IPS-15b (cell line): ENCODE measurements around the gene SLC25A48.

Source experiments
- H3K27me3 ChIP-seq: one replicate; pipeline ENCODE4 v1.6.1; 2013; ENCODE audit warnings: low read length; ENCODE audit not compliant: control insufficient read depth, insufficient read depth
- H3K36me3 ChIP-seq: one replicate; pipeline ENCODE4 v1.6.1; 2013; ENCODE audit warnings: low read length; ENCODE audit not compliant: control insufficient read depth, insufficient read depth
- H3K4me1 ChIP-seq: one replicate; pipeline ENCODE4 v1.6.1; 2013; ENCODE audit warnings: mild to moderate bottlenecking, low read length; ENCODE audit not compliant: control insufficient read depth, insufficient read depth
- H3K4me3 ChIP-seq: one replicate; pipeline ENCODE4 v1.5.1; 2013; ENCODE audit warnings: low read depth, low read length
- H3K9ac ChIP-seq: one replicate; pipeline ENCODE4 v1.6.1; 2013; ENCODE audit warnings: low read depth, mild to moderate bottlenecking, low read length
- H3K9me3 ChIP-seq: one replicate; pipeline ENCODE4 v1.6.1; 2013; ENCODE audit warnings: mild to moderate bottlenecking, low read length; ENCODE audit not compliant: control insufficient read depth, insufficient read depth

Gene SLC25A48

DNA sequence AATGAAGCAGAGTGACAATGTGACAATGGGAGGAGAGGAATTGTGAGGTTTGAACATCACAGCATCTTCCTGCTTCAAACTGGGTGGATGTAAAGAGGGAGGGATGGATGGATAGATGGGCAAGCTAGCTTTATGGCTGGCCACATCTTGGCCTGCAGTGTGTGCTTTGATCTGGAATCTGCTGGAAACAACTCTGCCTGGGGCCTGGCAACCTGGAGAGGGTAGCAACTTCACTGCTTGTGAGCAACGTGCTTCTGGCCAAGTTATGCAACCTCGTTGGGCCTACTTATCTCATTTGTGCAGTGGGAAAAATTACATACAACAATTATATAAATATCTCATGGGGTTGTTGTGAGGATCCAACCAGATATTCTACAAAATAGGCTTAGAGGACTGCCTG, 55.8 kb downstream of the SLC25A48 start:
- peaks cover 4% of the 10 kb centered on the region for H3K4me1 ChIP-seq
- H3K36me3 ChIP-seq, result no peaks in the 10 kb centered on the region
- peaks cover 18% of the 10 kb centered on the region for H3K27me3 ChIP-seq
- H3K9me3 ChIP-seq, result no peaks in the 10 kb centered on the region
- no peak overlapping the region for H3K4me3 ChIP-seq
- H3K9ac ChIP-seq, result no peak overlapping the region

DNA sequence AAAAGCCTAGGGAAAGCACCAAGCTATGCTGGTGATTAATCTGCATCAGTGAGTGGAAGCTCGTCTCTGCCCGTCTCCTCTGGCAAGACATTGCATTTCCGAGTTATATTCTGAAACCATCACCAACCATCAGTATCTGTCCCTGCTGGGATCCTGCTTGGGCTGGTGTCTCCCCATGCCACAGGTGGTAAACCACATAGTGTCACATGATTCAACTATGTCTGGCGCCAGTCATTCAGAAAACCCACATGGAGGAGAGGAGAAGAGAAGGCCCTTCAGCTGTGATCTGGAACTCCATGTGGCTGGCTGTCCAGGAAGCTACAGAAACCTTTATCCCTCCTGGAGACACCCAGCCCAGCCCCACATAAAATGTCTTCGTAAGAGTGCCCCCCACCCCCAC, 56.4 kb downstream of the SLC25A48 start:
- no peaks in the 10 kb centered on the region for H3K36me3 ChIP-seq
- H3K9ac ChIP-seq, result no peak overlapping the region
- no peaks in the 10 kb centered on the region for H3K9me3 ChIP-seq
- H3K27me3 ChIP-seq, result peaks cover 18% of the 10 kb centered on the region
- H3K4me3 ChIP-seq, result no peak overlapping the region
- peaks cover 4% of the 10 kb centered on the region for H3K4me1 ChIP-seq

DNA sequence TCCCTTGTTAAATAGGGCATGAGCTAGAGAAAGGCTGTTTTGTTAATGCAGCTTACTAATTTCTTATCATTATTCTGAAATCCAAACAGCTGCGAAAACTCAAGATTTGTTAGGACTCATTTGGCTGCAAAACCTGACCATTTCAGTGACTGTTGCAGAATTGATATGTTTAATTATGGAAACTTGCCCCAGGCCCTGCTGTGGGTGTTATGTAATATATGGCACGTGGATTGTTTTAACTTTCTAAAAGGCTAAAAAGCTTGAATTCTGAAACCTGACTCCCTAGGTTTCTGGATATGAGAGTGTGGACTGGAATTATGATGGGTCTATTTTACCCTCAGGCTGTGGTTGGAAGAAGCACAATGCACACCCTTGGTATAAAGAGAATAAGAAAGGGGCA, 56.8 kb downstream of the SLC25A48 start:
- Histone ChIP-seq H3K4me1 (peaks cover 4% of the 10 kb centered on the region), H3K36me3 (no peaks in the 10 kb centered on the region), H3K27me3 (peaks cover 18% of the 10 kb centered on the region), H3K9me3 (no peaks in the 10 kb centered on the region), H3K4me3 (no peak overlapping the region), H3K9ac (no peak overlapping the region)

DNA sequence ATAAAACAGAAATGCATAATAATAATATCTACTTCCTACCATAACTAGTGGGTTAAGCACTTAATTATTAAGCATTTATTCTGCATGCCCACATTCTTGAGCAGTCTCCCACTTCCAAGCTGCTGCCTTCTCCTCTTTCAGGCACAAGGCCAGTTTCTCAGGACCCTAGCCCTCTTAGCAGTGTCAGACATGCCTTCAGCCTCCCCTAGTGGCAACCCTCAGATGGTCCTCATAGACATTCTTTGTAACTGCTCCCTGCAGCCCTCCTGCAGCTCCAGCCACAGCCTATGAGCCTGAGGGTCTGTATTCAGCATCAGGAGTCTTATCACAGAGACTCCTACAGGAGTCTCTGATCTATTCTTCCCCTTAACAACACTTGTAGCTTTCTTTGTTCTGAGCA, 57.3 kb downstream of the SLC25A48 start:
- no peaks in the 10 kb centered on the region for H3K36me3 ChIP-seq
- H3K9ac ChIP-seq, result no peak overlapping the region
- H3K27me3 ChIP-seq, result peaks cover 18% of the 10 kb centered on the region
- no peaks in the 10 kb centered on the region for H3K9me3 ChIP-seq
- no peak overlapping the region for H3K4me3 ChIP-seq
- H3K4me1 ChIP-seq, result peaks cover 4% of the 10 kb centered on the region

DNA sequence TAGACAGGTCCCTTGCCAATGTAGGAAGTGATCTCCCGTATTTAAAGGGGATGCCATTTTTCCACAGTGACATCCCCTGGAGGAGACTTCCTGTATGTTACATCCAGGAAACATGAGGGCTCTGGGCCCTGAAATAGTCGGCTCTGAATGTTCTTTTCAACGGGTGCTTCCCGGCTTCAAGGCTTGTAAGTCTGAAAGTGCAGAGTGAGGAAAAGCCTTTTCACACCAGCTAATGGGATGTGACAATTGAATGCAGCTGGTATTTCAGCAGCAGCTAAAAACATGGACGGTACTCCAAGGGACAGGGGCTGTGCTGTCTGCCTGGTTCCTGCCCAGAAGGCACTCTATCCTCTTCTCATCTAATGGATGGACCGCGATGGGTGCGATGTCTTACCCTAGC, 59.8 kb downstream of the SLC25A48 start:
- H3K9ac ChIP-seq, result no peak overlapping the region
- no peaks in the 10 kb centered on the region for H3K36me3 ChIP-seq
- H3K9me3 ChIP-seq, result no peaks in the 10 kb centered on the region
- no peak overlapping the region for H3K4me3 ChIP-seq
- H3K27me3 ChIP-seq, result peaks cover under 1% of the 10 kb centered on the region
- H3K4me1 ChIP-seq, result no peaks in the 10 kb centered on the region

DNA sequence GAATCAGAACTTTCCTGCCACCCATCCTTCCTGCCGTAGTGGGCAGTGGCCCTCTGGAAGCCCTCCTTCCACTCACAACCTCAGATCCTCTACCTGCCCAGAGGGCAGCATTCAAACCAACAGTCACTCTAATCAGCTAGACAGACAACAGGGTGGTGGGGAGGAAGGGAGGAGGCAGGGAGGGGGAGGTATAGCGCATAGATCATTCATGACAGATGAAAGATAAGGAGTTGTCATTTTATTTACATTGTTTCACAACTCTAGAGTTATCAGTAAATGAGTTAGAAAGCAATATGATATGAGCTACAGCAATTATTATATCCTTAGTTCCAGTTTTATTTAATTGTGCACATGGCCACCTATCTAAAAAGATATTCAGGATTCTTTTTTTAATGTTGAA, 60.3 kb downstream of the SLC25A48 start:
- no peaks in the 10 kb centered on the region for H3K4me1 ChIP-seq
- no peaks in the 10 kb centered on the region for H3K27me3 ChIP-seq
- H3K9ac ChIP-seq, result no peak overlapping the region
- no peak overlapping the region for H3K4me3 ChIP-seq
- H3K9me3 ChIP-seq, result no peaks in the 10 kb centered on the region
- no peaks in the 10 kb centered on the region for H3K36me3 ChIP-seq

DNA sequence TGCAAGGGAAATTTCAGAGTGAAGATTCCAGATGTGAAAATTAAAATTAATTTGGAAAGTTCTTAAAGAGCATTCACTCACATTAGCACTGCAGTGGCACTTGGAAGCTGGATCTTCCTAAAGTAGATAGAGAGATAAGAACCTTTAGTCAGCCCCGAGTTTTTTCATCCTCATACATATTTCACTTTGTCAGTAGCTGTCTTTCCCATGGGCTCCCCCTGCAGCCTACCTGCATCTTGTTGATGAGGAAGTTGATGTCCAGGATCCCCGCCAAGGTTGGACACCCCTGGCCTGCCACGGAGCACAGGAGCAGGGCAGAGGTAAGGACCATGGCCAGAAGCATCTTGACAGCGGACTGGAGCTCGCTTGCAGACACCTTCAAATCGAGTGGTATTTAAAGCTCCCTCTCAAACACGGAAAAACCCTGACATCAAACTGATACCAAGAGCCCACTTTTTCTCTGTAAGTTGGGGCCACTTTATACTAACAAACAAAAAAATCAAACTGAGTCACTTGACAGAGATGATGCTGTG, 61.1 kb downstream of the SLC25A48 start, which contains the start of gene IL9:
TSS of gene IL9 (minus strand) at position 368 of the 533 bp plus-strand sequence. CDS start at position 343, 25 bp downstream.
- H3K9ac ChIP-seq, result no peak within 1 kb of the TSS
- no peak within 1 kb of the TSS for H3K4me3 ChIP-seq
- no peaks in the 10 kb centered on the region for H3K27me3 ChIP-seq
- no peaks in the 10 kb centered on the region for H3K9me3 ChIP-seq
- H3K4me1 ChIP-seq, result no peaks in the 10 kb centered on the region
- H3K36me3 ChIP-seq, result no peaks in the 10 kb centered on the region

DNA sequence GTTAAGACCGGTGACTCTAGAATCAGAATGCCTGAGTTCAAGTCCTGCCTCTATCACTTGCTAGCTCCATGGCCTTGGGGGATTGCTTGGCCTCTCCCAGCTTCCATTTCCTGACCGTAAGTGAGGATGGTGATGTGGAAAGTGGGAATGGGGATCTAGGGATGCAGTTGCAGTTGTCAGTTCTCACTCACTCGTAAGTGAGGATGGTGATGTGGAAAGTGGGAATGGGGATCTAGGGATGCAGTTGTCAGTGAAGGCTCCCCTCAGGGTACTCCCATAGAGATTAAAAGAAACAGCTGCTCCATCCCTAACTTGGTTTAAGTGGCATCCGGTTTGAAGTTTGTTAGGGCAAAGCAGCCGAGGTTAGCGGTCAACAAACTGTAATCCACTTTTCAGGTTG, 64.2 kb downstream of the SLC25A48 start:
- Histone ChIP-seq H3K9me3 (no peaks in the 10 kb centered on the region), H3K4me1 (no peaks in the 10 kb centered on the region), H3K4me3 (no peak overlapping the region), H3K36me3 (no peaks in the 10 kb centered on the region), H3K27me3 (no peaks in the 10 kb centered on the region), H3K9ac (no peak overlapping the region)

DNA sequence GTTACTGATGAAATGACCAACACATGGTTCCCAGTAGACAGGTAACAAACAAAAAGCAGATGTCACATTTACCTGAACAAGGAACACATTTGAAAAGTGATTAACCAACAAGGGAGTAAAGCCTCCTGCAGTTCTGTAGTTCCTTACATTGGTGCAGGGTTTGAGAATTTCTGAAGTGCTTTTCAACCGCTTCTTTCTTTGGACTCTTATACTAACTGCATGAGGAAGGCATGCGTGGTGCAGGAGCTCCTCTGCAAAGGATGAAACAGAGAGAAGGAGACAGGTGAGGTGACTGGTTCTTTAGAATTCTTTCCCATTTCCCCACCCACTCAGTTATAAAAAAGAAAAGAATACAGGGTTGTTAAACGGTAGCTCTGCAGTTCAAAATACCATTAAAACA, 65.8 kb downstream of the SLC25A48 start:
- H3K9ac ChIP-seq, result no peak overlapping the region
- H3K9me3 ChIP-seq, result no peaks in the 10 kb centered on the region
- no peaks in the 10 kb centered on the region for H3K36me3 ChIP-seq
- H3K4me3 ChIP-seq, result no peak overlapping the region
- no peaks in the 10 kb centered on the region for H3K4me1 ChIP-seq
- no peaks in the 10 kb centered on the region for H3K27me3 ChIP-seq

DNA sequence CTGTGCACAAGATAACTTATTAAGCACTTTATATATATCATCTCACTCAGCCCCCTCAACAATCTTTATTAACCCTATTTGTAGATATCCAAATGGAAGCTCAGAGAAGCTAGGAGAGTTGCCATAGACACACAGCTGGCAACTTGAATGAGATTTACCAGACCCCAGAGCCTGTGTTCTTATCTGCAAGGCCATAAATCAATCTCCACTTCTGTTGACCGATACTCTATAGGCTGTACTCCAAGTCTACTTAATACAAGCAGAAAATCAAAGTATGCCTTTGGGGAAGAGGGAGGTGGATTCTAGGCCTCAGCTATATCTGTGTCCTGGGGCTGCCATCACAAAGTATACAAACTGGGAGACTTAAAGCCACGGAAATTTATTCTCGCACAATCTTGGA, 67.2 kb downstream of the SLC25A48 start:
- Histone ChIP-seq H3K4me1 (no peaks in the 10 kb centered on the region), H3K9me3 (no peaks in the 10 kb centered on the region), H3K4me3 (no peak overlapping the region), H3K36me3 (no peaks in the 10 kb centered on the region), H3K27me3 (no peaks in the 10 kb centered on the region), H3K9ac (no peak overlapping the region)

DNA sequence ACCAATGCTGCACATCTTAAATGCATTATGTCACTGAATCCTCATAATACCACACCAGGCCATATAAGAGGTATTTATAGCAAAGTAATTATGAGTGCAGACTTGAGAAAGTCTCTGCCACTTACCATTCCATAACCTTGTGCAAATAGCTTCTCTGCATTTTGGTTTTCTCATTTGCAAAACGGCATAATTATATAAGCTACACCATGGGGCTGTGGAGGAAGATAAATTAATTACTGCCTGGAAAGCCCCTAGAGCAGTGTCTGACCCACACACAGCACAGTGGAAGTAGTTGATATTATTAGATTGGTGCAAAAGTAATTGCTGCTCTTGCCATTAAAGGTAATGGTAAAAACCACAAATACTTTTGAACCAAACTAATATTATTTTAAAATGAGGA, 70.7 kb downstream of the SLC25A48 start:
- Histone ChIP-seq H3K36me3 (no peaks in the 10 kb centered on the region), H3K4me3 (no peak overlapping the region), H3K4me1 (no peaks in the 10 kb centered on the region), H3K27me3 (peaks cover 2% of the 10 kb centered on the region), H3K9ac (no peak overlapping the region), H3K9me3 (no peaks in the 10 kb centered on the region)

DNA sequence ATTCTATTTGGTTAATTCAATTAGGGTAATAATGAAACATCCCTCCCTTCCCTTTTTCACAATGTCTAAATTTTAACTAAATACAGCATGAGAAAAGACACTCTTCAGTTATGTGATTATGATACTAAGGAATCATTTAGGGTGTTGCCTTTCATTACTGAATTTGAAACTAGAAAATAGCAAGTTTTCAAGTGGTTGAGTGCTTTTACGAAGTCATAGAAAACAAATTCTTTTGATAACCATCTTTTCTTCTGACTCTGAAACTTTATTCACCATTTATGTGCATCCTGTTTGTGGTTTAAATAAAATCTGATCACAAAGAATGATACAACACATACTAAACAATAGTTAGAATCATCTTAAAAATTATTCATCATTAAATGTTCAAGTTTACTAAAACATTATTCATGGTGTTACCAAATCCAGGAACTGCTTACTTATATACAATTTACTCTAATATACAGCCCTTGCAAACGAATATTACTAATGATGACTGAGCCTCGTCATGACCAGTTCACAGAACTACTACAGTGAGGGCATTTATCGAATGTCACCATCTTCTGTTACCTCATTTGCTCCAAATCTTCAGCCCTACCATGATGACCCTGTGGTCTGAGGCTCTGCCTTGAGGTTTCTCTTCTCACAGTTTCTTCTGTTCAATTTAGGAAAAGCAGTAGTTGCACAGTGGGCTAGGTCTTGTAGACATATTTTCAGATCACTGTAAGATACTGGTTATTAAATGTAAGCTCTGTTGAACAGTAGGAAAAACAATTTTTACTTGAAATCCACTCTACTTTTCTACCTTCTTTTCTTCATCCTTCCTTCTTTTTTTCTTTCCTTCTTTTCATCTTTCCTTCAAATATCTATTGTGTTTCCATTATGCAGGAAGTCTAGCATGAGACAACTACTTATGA, 79.5 kb downstream of the SLC25A48 start:
- Histone ChIP-seq H3K9ac (no peak overlapping the region), H3K27me3 (peaks cover 7% of the 10 kb centered on the region), H3K9me3 (no peaks in the 10 kb centered on the region), H3K4me1 (no peaks in the 10 kb centered on the region), H3K4me3 (no peak overlapping the region), H3K36me3 (no peaks in the 10 kb centered on the region)
